Fibroblast of upper back skin (primary cell): Measurements from ENCODE around the gene USP4.

Source experiments
- DNase-seq: peaks from one replicate; pipeline ENCODE4 v3.0.0-alpha.2; 2013

USP4 gene

GRCh38 chr3:49295489-49296058, 44.3 kb downstream of the USP4 start:
- peak; percentile 30 for DNase-seq

DNA sequence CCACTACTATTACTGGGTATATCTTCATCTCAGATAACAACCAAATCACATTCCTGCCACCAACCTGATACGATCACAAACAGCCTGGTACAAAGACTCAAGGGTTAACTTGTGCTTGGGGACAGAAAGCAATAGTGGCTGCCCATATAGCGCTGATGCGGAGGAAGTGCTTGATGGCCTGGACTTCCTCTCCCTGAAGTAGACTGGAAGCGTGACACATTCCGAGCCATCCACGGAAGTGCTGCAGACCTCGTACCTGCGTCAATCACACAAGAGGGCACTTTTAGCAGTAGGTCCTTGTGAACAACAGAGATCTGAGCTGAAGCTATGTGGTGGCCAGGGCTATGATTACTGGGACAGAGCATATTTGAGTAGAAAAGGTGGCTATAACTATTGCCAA, 45.5 kb downstream of the USP4 start:
- no peak for DNase-seq

- no peak for DNase-seq
Observed at GRCh38 chr3:49283997-49284396, 55.9 kb downstream of the USP4 start.

DNA sequence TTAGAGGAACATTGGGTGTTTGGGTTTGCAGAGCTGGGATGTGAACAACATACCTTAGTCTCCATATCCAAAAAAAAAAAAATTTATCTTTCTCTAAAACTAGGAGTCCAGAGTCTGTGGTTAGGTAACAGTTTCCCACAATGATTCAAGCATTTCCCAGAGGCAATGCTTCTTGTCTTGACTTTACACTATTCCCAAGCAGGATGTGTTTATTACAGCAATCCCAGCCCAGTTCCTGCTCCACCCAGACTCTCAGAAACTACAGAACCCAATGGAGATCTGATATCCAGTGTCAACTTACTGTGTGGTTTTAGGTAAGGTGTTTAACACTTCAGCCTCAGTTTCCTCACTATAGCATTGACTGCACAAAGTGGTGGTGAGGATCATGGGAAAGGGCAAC, 60.5 kb downstream of the USP4 start:
- DNase-seq = peak; percentile 38

DNA sequence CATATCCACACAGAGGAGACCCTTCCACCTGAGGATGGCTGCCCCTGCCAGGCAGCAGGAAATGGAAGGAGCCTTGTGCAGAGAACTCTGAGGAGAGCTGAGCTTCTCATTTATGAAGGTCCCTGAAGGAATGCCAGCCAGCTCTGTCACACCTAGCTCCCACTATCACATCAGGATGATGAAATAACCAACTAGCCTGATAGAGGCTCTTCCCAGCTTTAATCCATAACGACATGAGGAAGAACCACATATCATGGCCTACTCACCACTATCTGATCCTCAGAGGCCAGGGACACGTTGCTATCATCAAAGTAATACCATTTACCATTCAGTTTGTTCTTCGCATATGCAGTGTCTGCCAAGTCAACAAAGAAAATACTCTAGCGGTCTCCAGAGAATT, 61.3 kb downstream of the USP4 start:
- no peak for DNase-seq

GRCh38 chr3:49277383-49277775, 62.5 kb downstream of the USP4 start:
- no peak for DNase-seq

GRCh38 chr3:49276475-49277382, 63.1 kb downstream of the USP4 start, which contains the start of gene C3orf62:
C3orf62 (minus strand) TSS chr3:49277232; CDS start chr3:49276872, 360 bp downstream.
- DNase-seq = peak; percentile 86

DNA sequence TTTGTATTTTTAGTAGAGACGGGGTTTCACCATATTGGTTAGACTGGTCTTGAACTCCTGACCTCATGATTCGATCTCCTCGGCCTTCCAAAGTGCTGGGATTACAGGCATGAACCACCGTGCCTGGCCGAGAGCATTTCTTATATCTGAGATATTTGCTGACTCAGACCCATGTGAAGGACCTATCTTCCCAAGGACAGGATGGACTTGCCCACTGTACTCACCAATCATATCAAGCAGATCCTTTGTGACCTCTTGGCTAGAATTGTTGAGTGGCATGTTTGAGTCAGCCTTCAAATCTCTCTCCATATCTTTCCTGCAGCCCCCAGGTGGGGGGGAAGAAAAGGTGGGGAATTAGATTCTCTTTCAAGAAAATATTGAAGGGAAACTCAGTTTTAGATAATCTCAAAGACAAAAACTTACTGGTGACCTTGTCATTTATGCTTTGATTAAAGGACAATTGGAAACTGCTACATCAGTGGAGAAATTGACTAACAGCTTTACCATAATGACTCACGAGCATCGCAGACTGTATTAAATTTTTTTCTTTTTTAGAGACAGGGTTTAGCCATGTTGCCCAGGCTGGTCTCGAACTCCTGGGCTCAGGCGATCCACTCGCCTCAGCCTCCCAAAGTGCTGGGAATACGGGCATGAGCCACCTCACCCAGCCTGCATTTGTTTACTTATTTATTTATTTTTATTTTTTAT, 65.9 kb downstream of the USP4 start:
- no peak for DNase-seq

- DNase-seq = no peak
Observed at GRCh38 chr3:49271047-49271446, 68.8 kb downstream of the USP4 start.

DNA sequence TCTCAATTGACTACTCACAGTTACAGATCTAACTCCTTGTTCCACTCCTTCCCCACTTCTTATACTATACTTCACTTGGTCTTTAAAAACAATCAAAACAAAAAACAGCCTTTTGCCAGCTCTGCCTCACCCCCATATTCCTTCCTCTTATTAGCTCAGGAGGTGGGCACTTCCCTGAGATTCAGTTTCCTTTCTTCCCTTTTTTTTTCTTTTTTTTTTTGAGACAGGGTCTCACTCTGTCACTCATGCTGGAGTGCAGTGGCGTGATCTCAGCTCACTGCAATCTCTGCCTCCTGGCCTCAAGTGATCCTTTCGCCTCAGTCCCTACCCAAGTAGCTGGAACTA, 69.7 kb downstream of the USP4 start:
- DNase-seq = no peak

GRCh38 chr3:49269443-49270155, 70.3 kb downstream of the USP4 start:
- no peak for DNase-seq

- DNase-seq = no peak
Observed at GRCh38 chr3:49266410-49267095, 73.3 kb downstream of the USP4 start.

- DNase-seq = no peak
Observed at GRCh38 chr3:49265661-49266386, 74.0 kb downstream of the USP4 start.

DNA sequence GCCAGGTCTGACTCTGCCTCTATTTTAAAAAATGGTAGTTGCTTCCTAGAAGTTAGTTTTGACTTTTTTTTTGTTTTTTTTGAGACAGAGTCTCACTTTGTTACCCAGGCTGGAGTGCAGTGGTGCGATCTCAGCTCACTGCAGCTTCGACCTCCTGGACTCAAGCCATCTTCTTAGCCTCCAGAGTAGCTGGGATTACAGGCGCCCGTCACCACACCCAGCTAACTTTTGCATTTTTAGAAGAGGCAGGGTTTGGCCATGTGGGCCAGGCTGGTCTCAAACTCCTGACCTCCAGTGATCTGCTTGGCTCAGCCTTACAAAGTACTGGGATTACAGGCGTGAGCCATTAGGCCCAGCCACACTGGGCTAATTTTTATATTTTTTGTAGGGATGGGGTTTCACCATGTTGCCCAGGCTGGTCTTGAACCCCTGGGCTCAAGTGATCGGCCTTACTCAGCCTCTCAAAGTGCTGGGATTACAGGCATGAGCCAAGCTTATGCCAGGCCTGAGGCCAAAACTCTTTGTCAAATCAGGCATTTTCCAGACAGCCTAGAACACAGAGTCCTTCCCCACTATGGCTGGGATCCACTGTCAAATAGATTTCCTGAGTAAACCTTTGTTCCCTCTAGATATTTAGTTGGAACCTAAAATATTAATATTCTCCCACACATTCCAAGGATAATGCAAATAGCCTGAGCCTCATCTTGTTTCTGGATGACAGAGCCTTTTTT, 76.5 kb downstream of the USP4 start:
- no peak for DNase-seq

DNA sequence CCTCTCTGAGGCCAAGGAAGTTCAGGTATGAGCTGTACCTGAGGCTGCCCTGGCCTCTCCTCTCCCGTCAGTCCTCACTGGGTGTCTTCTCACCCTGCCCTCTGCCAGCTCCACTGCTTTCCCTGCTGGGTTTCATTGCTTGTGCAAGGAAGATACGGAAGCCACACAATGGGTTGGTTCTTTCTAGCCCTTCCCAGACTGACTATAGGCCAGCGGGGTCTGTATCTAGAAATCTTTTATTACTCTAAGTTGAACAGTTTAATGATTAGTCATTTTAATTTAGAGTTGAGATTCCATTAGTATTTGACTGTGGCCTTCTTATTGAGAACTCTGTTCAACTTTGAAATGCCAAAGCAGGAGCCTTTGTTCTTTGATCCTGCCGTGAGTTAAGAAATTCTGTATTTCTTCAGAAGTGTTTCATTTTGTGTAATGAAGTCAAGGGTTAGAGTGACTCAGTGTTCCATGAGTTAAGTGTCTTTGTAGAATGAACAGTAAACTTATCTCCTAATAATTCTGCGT, 79.0 kb downstream of the USP4 start:
- no peak for DNase-seq

DNA sequence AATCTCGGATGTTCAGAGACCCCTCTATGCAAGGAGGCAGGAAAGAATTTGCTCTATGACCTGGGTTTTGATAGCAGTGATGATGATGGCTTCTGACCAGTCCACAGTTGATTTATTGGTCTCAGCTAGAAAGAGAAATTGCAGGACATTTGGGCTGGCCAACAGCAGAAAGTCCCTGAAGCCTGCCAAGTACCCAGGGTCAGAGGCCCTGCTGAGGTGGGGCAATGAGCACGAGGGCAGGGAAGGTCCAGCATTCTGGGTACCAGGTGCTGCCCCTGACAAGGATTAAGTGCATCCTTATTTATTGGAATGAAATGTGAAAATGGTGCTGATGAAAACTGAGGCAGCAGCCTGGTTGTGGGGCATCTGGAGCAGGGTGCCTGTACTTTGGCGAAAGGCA, 82.7 kb downstream of the USP4 start:
- no peak for DNase-seq

- no peak for DNase-seq
Observed at GRCh38 chr3:49255718-49256511, 83.9 kb downstream of the USP4 start.

DNA sequence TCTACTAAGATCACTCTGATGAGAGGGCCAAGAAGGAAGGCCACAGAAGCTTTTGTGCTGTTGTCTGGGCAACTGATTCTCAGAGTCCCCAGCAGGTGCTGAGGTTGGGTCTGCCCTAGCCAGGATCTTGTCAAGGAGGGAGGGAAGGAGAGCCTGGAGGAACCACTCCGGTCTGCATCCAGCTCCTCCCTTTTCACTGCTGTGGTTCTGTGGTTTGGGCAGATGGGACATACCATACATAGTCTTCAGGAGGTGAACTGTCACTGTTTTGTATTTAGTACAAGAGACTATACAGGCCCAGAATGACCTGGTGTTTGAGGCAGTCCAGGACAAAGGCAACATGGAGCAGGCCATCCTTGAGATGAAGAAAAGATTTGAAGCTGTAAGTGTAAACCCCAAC, 84.7 kb downstream of the USP4 start:
- DNase-seq = peak; percentile 31

DNA sequence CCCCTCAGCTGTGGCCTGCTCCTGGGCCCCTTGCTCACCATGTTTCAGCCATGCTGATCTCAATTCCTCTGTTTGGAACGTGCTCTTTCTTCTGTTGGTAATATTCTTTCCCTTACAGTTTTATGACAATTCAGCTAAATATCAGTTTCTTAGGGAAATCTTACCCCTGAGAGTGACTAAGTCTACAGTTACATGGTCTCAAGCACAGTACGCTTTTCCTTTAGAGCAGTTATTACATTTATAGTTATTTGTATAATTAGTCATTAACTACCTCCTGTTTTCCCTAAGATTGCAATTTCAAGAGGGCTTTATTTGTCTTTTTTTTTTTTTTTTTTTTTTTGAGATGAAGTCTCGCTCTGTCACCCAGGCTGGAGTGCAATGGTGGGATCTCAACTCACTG, 86.3 kb downstream of the USP4 start:
- no peak for DNase-seq

GRCh38 chr3:49248840-49249227, 91.0 kb downstream of the USP4 start:
- DNase-seq = no peak
